ENCODE results near the gene WIF1.
A peak's percentile ranks its signal among the peaks of the same experiment; 100 is the strongest.

Gene WIF1

GRCh38 chr12:65121049-65121955 lies at the start of gene WIF1:
WIF1 (minus strand) TSS chr12:65121305; CDS start chr12:65121191, 114 bp downstream.
- peak; percentile 44 for DNase-seq

GRCh38 chr12:65170209-65170881 lies 49.2 kb upstream of the WIF1 start:
- DNase-seq = peak; percentile 77

GRCh38 chr12:65169320-65170208 lies 48.5 kb upstream of the WIF1 start, which contains the start of gene LEMD3:
LEMD3 (plus strand) TSS chr12:65169583; CDS start chr12:65169597, 14 bp downstream.
- peak; percentile 95 for DNase-seq

GRCh38 chr12:65168681-65169319 lies 47.7 kb upstream of the WIF1 start:
- DNase-seq = no peak

- no peak for DNase-seq
Measured at GRCh38 chr12:65164774-65165173, 43.7 kb upstream of the WIF1 start.

- DNase-seq = no peak
Measured at GRCh38 chr12:65164244-65164643, 43.1 kb upstream of the WIF1 start.

- DNase-seq = no peak
Measured at GRCh38 chr12:65162609-65163008, 41.5 kb upstream of the WIF1 start.

- no peak for DNase-seq
Measured at GRCh38 chr12:65157091-65157490, 36.0 kb upstream of the WIF1 start.

- DNase-seq = peak; percentile 18
Measured at GRCh38 chr12:65156366-65156841, 35.3 kb upstream of the WIF1 start.

GRCh38 chr12:65155784-65156183 lies 34.7 kb upstream of the WIF1 start:
- DNase-seq = no peak

- no peak for DNase-seq
Measured at GRCh38 chr12:65152596-65152995, 31.5 kb upstream of the WIF1 start.

GRCh38 chr12:65152012-65152411 lies 30.9 kb upstream of the WIF1 start:
- DNase-seq = no peak

GRCh38 chr12:65147312-65147905 lies 26.3 kb upstream of the WIF1 start:
- DNase-seq = no peak

- no peak for DNase-seq
Measured at GRCh38 chr12:65140738-65141137, 19.6 kb upstream of the WIF1 start.

GRCh38 chr12:65139389-65139788 lies 18.3 kb upstream of the WIF1 start:
- DNase-seq = no peak

GRCh38 chr12:65133879-65134278 lies 12.8 kb upstream of the WIF1 start:
- DNase-seq = no peak

- no peak for DNase-seq
Measured at GRCh38 chr12:65126482-65126881, 5.4 kb upstream of the WIF1 start.

GRCh38 chr12:65125975-65126374 lies 4.9 kb upstream of the WIF1 start:
- no peak for DNase-seq

- DNase-seq = no peak
Measured at GRCh38 chr12:65125247-65125646, 4.1 kb upstream of the WIF1 start.

GRCh38 chr12:65123435-65124063 lies 2.4 kb upstream of the WIF1 start:
- peak; percentile 34 for DNase-seq

GRCh38 chr12:65122703-65123102 lies 1.6 kb upstream of the WIF1 start:
- DNase-seq = no peak

Measured in stimulated activated CD4-positive, alpha-beta T cell treated with anti-CD3 and anti-CD28 coated beads, Interleukin-15, amount 100 ng/mL, for 24 hours (primary cell).